SU-DHL-6 (cell line): ENCODE results near the gene NEU1.

Experiments used
- CTCF ChIP-seq: fragments of 200-600 bp; sonication (generic); IDR thresholded peaks from one replicate; pipeline ENCODE4 v1.5.1; 2017; ENCODE audit warnings: antibody characterized with exemption, mild to moderate bottlenecking, low read length, moderate library complexity; ENCODE audit not compliant: insufficient read depth, poor library complexity, severe bottlenecking
- EZH2phosphoT487 ChIP-seq: fragments of 200-600 bp; sonication (generic), shearing (Covaris generic); conservative IDR thresholded peaks from 2 replicates; pipeline ENCODE4 v1.6.1; 2018; ENCODE audit warnings: mild to moderate bottlenecking, antibody characterized with exemption, low read length, moderate library complexity, mixed read lengths

- TF ChIP-seq CTCF: no peak
- TF ChIP-seq EZH2phosphoT487: no peak
These were observed 31.0 kb downstream of the NEU1 start for GRCh38 chr6:31831350-31832215.
